Astrocyte (in vitro differentiated cells and primary cell): ENCODE measurements around the gene MBD3L2B. TPM values are rescaled to one million over a fixed set of nuclear protein-coding genes. Genes with fewer than 3 reads are reported as not detected.
"Not testable (repeated sequence)": the region's sequence is repeated elsewhere in the genome, so short reads cannot be mapped to it uniquely, and the experiment has no call there.

Experiments used
- DNase-seq: peaks from one replicate; pipeline ENCODE4 v3.0.0-alpha.2; 2010; ENCODE audit warnings: low read depth
- FAIRE-seq: peaks from 2 replicates; lab custom pipeline; 2011; peaks lifted over from hg19 to GRCh38; lab: Jason Lieb, UNC
- H2AFZ ChIP-seq: 2 replicates; pipeline ENCODE4 v1.6.0; 2012; ENCODE audit warnings: low read depth, low read length, inconsistent platforms
- H3K27ac ChIP-seq: 2 replicates; pipeline ENCODE4 v1.5.1; 2011; ENCODE audit warnings: low read depth, low read length, inconsistent platforms
- H3K27me3 ChIP-seq: 2 replicates; pipeline ENCODE4 v1.6.0; 2011; ENCODE audit warnings: low read length, inconsistent platforms; ENCODE audit not compliant: insufficient read depth
- H3K36me3 ChIP-seq: 2 replicates; pipeline ENCODE4 v1.5.1; 2011; ENCODE audit warnings: low read length, inconsistent platforms; ENCODE audit not compliant: insufficient read depth
- H3K4me1 ChIP-seq: 2 replicates; pipeline ENCODE4 v1.5.1; 2011; ENCODE audit warnings: low read length, inconsistent platforms; ENCODE audit not compliant: insufficient read depth
- H3K4me2 ChIP-seq: 2 replicates; pipeline ENCODE4 v1.6.0; 2012; ENCODE audit warnings: low read length, inconsistent platforms
- H3K4me3 ChIP-seq: 2 replicates; pipeline ENCODE4 v1.5.1; 2011; ENCODE audit warnings: low read depth, mild to moderate bottlenecking, low read length, inconsistent platforms; ENCODE audit not compliant: insufficient read depth
- H3K79me2 ChIP-seq: 2 replicates; pipeline ENCODE4 v1.6.0; 2012; ENCODE audit warnings: mild to moderate bottlenecking, low read length, inconsistent platforms; ENCODE audit not compliant: insufficient read depth
- H3K9ac ChIP-seq: 2 replicates; pipeline ENCODE4 v1.6.0; 2012; ENCODE audit warnings: mild to moderate bottlenecking, low read length, inconsistent platforms
- H3K9me3 ChIP-seq: 2 replicates; pipeline ENCODE4 v1.5.1; 2012; ENCODE audit warnings: low read depth, mild to moderate bottlenecking, low read length, inconsistent platforms; ENCODE audit not compliant: insufficient read depth
- H4K20me1 ChIP-seq: 2 replicates; pipeline ENCODE4 v1.6.0; 2012; ENCODE audit warnings: low read length, inconsistent platforms; ENCODE audit not compliant: insufficient read depth
- H3K27ac Mint-ChIP-seq: one replicate; pipeline ENCODE4 v1.8.0; 2021; ENCODE audit warnings: mild to moderate bottlenecking, mixed read lengths; ENCODE audit not compliant: unreplicated experiment
- H3K27me3 Mint-ChIP-seq: one replicate; pipeline ENCODE4 v1.8.0; 2021; ENCODE audit warnings: low read depth, mixed read lengths; ENCODE audit not compliant: unreplicated experiment
- H3K36me3 Mint-ChIP-seq: one replicate; pipeline ENCODE4 v1.8.0; 2021; ENCODE audit warnings: low read depth, mixed read lengths; ENCODE audit not compliant: unreplicated experiment
- H3K4me1 Mint-ChIP-seq: one replicate; pipeline ENCODE4 v1.8.0; 2021; ENCODE audit warnings: low read depth, mixed read lengths; ENCODE audit not compliant: unreplicated experiment
- H3K4me3 Mint-ChIP-seq: one replicate; pipeline ENCODE4 v1.8.0; 2021; ENCODE audit warnings: mild to moderate bottlenecking, moderate library complexity, mixed read lengths; ENCODE audit not compliant: unreplicated experiment
- H3K9me3 Mint-ChIP-seq: one replicate; pipeline ENCODE4 v1.8.0; 2021; ENCODE audit warnings: mild to moderate bottlenecking, mixed read lengths; ENCODE audit not compliant: unreplicated experiment
- total RNA-seq: library from RNA; stranded (reverse); gene quantifications from 2 replicates; pipeline ENCODE4 v1.2.1, GENCODE V29; 2021

The MBD3L2B gene
- total RNA-seq, 1 donor from 2014 or later = not detected

DNA sequence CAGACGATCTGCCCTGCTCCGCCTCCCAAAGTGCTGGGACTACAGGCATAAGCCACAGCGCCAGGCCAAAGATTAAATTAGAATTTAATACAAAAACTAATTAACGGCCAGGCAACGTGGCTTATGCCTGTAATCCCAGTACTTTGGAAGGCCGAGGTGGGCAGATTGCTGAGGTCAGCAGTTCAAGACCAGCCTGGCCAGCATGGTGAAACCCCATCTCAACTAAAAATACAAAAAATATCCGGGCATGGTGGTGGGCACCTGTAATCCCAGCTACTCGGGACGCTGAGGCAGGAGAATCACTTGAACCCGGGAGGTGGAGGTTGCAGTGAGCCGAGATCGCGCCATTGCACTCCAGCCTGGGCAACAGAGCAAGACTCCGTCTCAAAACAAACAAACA is 34.4 kb upstream of the MBD3L2B start:
- H3K4me3 ChIP-seq, H3K79me2 ChIP-seq, H3K27me3 Mint-ChIP-seq, DNase-seq, H3K4me1 Mint-ChIP-seq, H3K9ac ChIP-seq, H3K9me3 ChIP-seq, FAIRE-seq, H3K36me3 Mint-ChIP-seq, H3K4me3 Mint-ChIP-seq, H3K27me3 ChIP-seq, H3K9me3 Mint-ChIP-seq, H2AFZ ChIP-seq, H3K27ac ChIP-seq, H3K4me2 ChIP-seq, H3K36me3 ChIP-seq, H3K27ac Mint-ChIP-seq, H3K4me1 ChIP-seq, H4K20me1 ChIP-seq: not testable (repeated sequence)

DNA sequence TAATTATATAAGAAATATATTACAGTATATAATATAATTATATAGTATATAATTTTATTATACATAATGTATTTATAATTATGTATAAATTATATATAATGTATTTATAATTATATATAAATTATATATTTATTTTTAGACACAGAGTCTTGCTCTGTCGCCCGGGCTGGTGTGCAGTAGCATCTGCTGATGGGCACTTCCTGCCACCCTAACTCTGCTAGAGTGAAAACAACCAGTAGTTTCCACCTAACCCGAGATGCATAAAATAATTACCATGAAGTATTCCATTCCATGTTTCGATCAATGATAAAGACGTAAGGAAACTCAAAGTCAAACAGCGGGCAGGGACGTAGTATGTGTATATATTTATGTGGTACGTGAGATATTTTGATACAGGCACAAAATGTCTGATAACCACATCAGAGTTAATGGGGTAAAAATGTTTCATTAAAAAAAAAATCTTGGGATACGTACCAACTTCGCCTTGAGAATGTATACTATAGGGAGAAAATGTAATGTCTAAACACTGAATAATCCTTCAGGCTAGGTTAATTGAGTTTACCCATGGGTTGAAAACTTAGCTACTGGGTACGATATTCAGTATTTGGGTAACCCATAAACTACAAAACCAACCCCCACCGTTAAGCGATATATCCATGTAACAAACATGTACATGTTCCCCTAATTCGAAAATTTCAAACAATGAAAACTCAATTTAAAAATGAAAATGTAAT is 33.6 kb upstream of the MBD3L2B start:
- not testable (repeated sequence) for H3K4me1 Mint-ChIP-seq, H3K27ac ChIP-seq, H3K36me3 ChIP-seq, H3K4me2 ChIP-seq, H3K9me3 Mint-ChIP-seq, H2AFZ ChIP-seq, H3K27me3 Mint-ChIP-seq, H3K4me3 ChIP-seq, FAIRE-seq, H3K9me3 ChIP-seq, H3K27me3 ChIP-seq, H4K20me1 ChIP-seq, H3K9ac ChIP-seq, H3K4me1 ChIP-seq, H3K27ac Mint-ChIP-seq, DNase-seq, H3K4me3 Mint-ChIP-seq, H3K79me2 ChIP-seq, H3K36me3 Mint-ChIP-seq

DNA sequence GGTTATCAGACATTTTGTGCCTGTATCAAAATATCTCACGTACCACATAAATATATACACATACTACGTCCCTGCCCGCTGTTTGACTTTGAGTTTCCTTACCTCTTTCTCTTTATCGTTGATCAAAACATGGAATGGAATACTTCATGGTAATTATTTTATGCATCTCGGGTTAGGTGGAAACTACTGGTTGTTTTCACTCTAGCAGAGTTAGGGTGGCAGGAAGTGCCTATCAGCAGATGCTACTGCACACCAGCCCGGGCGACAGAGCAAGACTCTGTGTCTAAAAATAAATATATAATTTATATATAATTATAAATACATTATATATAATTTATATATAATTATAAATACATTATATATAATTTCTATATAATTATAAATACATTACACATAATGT is 31.7 kb upstream of the MBD3L2B start:
- DNase-seq, H3K36me3 ChIP-seq, H3K9me3 Mint-ChIP-seq, H3K9me3 ChIP-seq, H3K4me2 ChIP-seq, H3K9ac ChIP-seq, H3K4me1 ChIP-seq, H4K20me1 ChIP-seq, H3K27ac Mint-ChIP-seq, H2AFZ ChIP-seq, H3K4me3 ChIP-seq, H3K27me3 ChIP-seq, H3K36me3 Mint-ChIP-seq, H3K27me3 Mint-ChIP-seq, H3K79me2 ChIP-seq, H3K4me3 Mint-ChIP-seq, H3K27ac ChIP-seq, H3K4me1 Mint-ChIP-seq, FAIRE-seq: not testable (repeated sequence)

DNA sequence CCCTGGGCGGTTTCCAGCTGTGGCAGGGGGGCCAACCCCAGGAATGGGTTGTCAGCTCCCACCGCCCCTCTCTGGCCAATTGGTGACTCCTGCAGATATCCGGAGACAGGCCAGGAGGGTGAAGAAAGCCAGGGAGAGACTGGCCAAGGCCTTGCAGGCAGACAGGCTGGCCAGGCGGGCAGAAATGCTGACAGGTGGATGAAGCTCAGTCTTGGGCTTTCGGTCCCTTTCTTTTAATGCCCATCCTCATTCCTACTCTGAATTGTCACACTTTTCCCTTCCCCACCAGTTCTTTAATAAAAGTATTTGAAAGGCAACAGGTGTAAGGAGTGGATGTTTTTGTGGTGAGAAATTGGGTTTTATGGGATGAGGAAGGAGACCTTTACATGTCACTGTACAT is 30.2 kb upstream of the MBD3L2B start:
- DNase-seq, H3K4me1 ChIP-seq, H3K27me3 ChIP-seq, FAIRE-seq, H3K9me3 ChIP-seq, H3K36me3 ChIP-seq, H3K9ac ChIP-seq, H3K4me1 Mint-ChIP-seq, H3K27ac Mint-ChIP-seq, H3K27ac ChIP-seq, H3K36me3 Mint-ChIP-seq, H2AFZ ChIP-seq, H3K9me3 Mint-ChIP-seq, H3K4me3 ChIP-seq, H3K4me2 ChIP-seq, H3K79me2 ChIP-seq, H4K20me1 ChIP-seq, H3K4me3 Mint-ChIP-seq, H3K27me3 Mint-ChIP-seq: not testable (repeated sequence)

DNA sequence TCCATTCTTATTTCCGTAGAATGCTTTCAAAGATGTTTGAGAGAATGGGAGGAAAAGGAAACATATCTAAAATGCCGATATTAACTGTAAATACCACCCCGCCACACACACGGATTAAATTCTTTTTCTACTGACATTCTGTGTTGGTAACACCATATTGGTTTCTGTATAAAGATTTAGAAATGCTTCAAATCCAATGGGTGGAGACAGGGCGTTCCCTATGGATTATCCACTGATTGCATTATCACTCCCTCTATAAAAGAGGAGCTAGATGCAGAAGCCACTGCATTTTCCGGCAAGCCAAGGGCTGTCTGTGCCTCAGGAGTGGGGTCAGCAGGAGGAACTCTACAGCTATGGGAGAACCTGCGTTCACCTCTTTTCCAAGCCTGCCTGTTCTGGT is 27.8 kb upstream of the MBD3L2B start, which contains the start of gene MBD3L2:
Gene MBD3L2, plus strand, starts transcription at position 301 of the 400 bp plus-strand sequence. Its CDS starts 53 bp downstream, at position 354.
- H3K27me3 Mint-ChIP-seq, H3K36me3 Mint-ChIP-seq, H3K27me3 ChIP-seq, H3K79me2 ChIP-seq, H3K9me3 ChIP-seq, H4K20me1 ChIP-seq, H3K4me1 Mint-ChIP-seq, DNase-seq, H3K27ac Mint-ChIP-seq, H2AFZ ChIP-seq, H3K36me3 ChIP-seq, H3K9ac ChIP-seq, H3K4me1 ChIP-seq, H3K27ac ChIP-seq, FAIRE-seq, H3K4me3 ChIP-seq, H3K9me3 Mint-ChIP-seq, H3K4me3 Mint-ChIP-seq, H3K4me2 ChIP-seq: not testable (repeated sequence)

DNA sequence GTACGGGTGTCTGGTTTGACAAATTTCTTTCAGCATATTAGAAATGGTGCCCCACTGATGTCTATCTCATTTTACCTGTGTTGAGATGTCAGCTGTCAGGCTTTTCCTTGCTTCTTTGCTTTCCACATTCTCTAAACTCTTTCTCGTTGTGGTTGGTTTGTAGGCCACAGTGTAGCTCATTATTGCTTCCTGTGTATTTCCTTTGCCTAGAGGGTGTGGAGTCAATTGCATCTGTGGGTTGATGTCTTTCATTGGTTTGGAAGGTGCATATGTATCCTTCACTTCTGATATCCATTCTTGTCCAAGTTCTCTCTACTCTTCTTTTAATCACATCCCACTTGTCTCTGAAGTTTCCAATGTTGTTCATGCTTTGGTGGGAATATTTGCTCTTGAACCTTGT is 20.3 kb upstream of the MBD3L2B start:
- not testable (repeated sequence) for H3K9me3 Mint-ChIP-seq, H3K27ac Mint-ChIP-seq, H3K4me1 ChIP-seq, H3K4me1 Mint-ChIP-seq, H3K36me3 Mint-ChIP-seq, H4K20me1 ChIP-seq, DNase-seq, H3K27me3 Mint-ChIP-seq, H3K4me3 ChIP-seq, H3K9me3 ChIP-seq, H3K4me3 Mint-ChIP-seq, H2AFZ ChIP-seq, H3K27me3 ChIP-seq, H3K9ac ChIP-seq, H3K27ac ChIP-seq, H3K79me2 ChIP-seq, FAIRE-seq, H3K36me3 ChIP-seq, H3K4me2 ChIP-seq
